ENCODE results near the gene MPPE1.
A peak's percentile ranks its signal among the peaks of the same experiment; 100 is the strongest.
"Not testable (repeated sequence)": the region's sequence is repeated elsewhere in the genome, so short reads cannot be mapped to it uniquely, and the experiment has no call there.

MPPE1 gene

DNA sequence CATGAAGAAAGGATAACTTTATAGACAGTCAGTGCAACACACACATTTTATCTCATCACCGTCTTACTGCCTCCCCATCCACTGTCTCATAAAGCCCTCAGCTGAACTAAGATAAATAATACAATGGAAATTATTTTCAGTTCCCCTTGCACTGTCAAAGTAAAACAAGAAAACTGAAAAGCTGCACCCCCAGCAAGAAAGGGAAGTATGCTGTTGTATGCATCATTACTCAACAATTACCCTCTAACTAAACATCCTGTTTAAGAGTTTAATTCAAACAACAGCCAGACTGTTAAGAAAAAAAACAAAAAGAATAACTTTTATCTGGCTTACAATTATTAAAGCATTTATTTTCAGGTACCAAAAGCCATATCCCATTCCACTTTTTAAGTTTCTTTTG is 25.0 kb downstream of the MPPE1 start:
- peak; percentile 77 for DNase-seq

DNA sequence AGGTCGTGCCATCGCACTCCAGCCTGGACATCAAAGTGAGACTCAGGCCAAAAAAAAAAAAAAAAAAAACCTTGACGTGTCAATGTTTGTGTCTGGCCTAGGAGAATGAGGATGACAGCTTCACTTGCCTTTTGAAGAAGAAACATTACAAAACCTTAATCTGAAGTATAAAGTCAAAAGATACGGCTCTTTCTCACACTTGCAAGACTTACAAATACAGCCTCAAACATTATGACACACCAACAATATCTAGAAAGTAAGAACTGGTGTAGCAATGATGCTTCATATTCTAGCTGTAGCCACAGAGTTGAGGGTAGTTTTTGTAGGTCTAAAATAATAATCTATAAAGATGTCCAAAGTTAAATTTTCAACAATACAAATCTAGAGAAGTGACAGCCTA is 25.5 kb downstream of the MPPE1 start:
- DNase-seq, result no peak

DNA sequence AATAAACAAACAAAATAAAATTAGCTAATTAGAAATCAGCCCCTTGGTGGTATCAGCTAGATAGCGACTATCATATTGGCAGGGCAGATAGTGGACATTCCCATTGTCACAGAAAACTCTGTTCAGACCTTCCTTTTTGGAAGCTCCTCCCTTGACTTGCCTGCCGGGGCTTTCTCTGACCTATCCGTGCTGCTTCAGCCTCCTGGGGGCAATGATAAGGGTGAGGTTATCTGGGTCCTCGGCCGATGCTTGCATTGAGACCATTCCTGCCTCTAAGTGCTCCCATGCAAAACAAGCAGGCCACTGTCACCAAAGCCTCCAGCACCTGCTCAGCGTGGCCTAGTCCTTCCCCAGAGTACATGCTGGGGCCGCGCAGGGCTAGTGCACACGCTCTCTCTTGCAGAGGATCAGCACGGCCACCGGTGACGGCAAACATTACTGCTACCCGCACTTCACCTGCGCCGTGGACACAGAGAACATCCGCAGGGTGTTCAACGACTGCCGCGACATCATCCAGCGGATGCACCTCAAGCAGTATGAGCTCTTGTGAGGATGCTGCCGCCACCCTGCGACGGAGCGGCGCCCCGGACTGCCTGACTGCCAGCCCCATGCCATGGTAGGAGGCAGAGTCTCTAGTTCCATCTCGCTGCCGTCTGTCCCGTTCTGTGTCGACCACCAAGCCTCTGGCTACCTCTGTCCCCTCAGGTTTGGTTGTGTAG is 27.4 kb downstream of the MPPE1 start:
- no peak for DNase-seq

DNA sequence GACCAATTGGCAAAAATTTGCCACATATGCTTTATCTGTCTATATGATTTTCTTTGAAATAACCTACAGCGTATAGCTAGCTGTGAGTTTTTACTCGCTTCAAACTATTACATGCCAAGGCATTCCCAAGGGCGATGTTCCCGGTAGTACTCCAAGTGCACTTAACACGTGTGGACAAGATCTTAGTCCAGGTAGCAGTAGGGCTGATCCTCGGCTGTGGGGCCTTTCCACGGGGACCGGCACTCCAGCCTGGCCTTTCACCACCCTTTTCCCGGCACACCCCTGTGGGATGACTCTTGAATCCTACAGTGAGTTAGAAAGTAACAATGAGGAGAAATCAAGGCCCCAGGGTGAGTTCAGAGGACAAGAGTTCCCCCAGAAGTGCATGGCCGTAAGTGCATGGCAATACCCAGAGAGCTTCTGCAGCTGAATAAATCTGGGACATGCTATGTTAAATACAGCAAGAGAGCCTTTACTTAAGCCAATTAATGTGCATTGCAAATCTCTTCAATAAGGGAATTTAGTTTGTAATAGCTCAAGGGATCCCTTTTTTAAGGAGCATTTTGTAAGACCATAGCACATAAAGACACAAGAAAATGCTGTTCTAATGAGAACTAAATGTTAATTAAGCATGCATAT is 30.5 kb downstream of the MPPE1 start:
- DNase-seq, result no peak

DNA sequence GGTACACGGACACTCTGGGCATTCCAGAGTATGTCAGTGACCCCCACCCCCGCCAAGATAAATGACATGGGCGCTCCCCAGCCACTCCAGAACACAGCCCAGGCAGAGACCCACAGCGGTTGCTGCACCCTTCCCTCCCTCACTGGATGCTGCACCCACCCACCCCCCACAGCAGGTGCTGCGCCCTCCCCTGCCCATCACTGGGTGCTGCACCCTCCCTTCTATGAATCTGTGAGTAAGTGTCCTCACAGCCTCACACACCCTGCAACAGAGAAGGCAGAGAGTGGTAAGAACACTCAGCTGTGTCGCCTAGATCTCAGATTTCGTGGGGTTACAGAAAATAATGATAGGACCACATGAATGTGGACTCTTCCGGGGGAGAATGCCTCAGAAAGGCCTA is 33.4 kb downstream of the MPPE1 start:
- no peak for DNase-seq

DNA sequence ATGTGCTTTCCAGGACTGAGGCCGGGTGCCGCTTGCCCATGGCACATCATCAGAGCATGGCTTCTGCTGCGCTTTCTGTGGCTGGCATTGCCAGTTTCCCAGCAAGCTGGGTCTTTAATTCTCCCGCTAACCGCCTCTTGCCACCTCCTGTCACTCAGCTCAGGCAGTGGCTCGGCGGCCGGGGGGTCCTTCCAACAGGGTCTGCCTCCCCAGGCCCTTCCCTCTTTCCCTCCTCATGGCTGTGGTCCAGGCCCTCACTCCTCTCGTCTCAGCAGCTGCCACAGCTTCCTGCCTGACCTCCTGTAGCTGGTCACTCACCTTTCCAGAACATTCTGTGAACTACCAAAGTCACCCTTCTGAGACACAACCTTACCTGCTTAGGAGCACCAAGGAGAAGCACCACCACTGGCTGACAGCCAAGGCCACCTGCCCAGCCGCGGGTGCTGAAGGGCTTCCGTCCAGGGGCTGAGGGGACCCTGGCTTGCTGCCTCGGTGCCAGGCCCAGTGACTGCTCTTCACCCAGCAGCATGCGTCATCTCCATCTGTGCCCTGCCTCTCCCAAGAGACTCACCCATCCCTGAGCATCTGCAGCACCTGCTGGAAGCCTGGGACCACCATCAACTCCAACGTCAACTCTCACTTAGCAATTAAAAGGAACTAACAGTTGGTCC is 34.3 kb downstream of the MPPE1 start:
- no peak for DNase-seq

DNA sequence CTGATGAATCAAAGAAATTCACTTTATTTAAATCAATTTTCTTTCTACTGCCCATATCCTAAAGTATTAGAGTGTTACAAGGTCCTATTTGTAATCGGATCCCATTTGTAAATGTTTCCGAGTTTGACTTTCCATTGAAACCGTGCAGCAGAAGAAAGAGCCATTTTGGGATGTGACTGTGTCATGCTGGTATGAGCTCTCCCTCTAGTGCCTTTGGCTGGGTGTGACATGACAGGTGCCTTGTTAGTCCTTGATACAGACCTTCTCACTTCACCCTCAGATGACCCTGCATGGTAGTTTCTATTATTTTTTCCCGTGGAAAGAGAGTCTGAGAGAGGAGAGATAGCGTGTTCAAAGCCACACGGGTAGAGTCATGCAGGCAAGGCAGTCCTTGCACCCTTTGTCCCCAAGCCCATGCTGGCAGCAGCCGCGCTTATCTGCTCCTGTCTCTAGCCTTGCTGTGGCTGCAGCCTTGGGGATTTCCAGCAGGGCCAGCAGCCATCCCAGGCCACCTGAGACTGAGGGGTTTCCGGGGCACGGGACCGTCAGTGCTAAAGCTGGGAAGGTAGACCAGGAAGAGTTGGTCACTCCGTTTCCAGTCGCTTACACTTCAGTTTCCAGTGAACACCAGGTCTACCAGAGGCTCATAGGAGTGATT is 35.5 kb downstream of the MPPE1 start:
- DNase-seq, result peak; percentile 47

DNA sequence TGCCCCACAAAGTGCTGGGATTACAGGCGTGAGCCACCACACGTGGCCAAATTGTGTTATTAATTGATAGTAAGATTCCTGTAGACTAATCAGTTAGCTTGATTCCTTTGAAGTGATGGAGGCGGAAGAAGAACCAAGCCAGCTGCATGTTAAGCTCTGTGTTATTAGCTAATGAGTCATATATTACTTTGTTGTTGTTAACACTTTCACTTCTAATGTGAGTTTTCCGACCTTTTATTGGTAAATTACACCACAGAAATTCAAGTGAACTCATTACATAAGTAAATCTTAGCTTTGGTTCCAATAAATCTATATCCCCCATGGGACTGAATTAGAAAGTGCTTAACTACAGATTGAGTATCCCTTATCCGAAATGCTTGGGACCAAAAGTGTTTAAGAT is 36.6 kb downstream of the MPPE1 start:
- no peak for DNase-seq

DNA sequence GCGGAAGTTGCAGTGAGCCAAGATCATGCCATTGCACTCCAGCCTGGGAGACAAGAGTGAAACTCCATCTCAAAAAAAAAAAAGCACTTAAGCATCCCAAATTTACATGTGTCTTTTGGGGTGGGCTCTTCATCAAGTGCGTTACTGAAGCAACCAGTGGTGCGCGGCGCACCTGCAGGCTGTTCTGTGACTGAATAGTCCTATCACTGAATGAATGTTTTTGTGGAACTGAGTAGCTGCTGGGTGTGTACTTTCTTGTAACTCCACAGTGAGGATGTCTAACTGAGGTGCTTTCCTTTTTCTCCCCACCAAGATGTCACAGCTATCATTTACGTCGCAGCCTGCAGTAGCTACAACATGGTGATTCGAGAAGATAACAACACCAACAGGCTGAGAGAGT is 39.9 kb downstream of the MPPE1 start:
- no peak for DNase-seq

DNA sequence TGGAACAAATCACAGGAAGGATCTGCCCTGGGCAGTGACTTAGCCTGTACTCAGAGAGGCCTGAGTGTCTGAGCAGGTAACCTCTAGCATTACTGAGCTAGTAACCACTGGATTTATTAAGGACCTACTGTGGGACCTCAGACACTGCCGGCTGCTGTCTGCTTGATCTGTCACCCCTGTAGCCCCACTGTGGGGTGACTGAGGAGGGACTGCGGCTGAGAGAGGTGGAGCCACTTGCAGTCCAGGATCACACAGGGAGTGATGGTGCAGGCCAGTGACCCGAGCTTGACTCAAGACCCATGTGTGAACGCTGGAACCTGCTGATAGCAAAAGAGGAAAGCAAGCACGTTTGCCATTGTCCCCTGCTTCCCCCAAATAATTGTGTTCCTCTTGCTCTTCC is 41.4 kb downstream of the MPPE1 start:
- DNase-seq, result no peak

DNA sequence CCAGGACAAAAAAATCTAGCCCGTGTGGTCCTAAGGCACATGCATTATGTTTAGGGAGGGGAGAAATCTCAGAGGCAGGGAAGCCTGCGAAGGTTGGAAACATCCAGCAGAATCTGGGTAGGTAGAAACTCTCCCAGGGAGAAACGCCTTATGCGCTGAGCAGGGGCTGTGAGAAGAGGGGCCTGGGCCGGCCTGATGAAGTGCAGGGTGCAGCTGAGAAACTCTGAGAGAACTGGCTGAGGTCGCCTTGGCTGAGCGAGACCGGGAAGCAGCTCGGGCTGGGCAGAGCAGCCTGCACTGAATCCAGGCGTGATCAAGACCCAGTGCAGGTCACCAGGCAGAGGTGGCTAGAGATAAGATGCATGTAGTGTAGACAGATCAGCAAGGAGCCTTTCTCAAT is 41.8 kb downstream of the MPPE1 start:
- no peak for DNase-seq

DNA sequence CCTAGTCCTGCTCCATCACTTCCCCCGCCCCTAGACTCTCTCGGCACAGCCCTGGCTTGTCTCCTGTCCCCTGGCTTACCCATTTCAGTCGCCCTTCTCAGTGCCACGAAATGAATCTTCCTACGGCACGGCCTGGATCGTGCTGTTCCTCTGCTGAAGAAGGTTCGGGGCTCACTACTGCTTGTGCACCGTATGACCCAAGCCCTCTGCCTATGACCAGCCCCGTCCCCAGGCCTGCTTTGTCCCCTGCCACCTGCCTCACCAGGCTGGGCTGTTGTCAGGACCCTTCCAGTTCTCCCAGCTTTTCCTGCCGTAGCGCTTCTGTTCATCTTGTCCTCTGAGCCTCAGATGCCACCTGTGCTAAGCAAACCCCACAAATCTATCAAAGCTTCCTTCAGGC is 43.0 kb downstream of the MPPE1 start:
- no peak for DNase-seq

DNA sequence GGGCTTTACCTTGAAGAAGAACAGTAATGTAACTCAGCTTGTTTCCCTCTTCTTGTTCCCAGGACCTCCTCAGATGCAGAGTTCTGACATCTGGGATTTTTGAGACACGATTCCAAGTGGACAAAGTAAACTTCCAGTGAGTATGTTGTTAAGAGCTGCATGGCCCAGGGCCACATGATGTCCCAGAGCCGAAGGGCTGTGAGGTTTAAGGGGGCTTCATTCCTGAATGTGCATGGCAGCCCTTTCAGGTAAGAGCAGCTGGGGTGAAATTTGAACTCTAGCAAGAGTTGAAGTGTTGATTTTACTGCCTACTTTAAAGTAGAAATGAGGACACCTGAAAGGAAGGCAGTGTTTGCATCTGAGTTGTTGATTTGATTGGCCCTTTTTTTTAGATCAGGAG is 43.6 kb downstream of the MPPE1 start:
- DNase-seq, result no peak

DNA sequence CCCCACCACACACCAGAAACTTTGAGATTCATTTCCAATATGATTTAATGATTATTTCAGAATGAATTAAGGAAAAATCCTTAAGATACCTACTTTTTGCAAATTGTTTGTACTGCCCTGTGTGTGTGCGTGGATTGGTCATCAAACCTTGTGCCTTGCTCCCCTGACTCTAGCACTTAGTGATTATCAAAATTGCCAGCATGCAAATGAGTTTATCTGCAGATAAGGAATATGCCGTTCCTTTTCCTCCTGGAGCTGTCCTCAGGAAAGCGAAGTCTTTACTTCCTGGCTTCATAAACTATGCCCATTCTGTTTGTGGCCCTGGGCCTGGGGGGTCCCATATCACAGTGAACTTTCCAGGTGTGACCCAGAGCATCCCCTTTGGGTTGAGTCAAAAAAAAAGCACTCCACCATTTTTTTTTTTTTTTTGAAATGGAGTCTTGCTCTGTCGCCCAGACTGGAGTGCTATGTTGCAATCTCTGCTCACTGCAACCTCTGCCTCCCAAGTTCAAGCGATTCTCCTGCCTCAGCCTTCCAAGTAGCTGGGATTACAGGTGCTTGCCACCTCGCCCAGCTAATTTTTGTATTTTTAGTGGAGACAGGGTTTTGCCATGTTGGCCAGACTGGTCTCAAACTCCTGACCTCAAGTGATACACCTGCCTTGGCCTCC is 45.5 kb downstream of the MPPE1 start:
- DNase-seq, result no peak

DNA sequence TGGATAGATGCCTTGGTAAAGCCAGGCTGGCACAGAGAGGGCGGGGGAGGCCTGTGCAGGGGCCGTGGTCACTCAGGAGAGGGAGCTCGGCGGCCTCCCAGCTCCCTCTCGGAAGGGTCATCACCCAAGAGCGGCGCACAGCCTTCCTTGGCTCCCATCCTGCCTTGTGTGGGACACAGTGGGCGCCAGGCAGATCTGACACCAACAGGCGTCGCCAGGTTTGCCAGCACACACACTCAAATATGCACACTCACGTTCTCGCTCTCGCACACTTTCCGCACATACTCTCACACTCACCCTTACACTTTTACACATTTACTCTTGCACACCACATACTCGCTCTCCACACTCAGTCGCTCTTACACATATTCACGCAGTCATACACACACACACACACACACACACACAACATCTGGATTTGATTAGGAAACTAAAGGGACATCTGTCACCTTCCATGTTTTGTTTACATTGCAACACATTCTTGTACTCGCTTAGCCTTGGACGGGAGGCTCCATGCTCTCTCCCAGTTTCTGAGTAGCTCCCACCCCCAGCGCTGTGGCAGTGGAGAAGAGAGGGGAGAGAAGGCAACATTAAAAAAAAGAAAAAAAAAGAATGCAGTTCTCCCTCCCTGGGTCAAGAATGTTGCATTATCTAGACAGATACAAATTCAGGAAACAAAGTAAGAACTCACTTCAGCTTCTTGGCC is 46.4 kb downstream of the MPPE1 start:
- DNase-seq, result no peak

DNA sequence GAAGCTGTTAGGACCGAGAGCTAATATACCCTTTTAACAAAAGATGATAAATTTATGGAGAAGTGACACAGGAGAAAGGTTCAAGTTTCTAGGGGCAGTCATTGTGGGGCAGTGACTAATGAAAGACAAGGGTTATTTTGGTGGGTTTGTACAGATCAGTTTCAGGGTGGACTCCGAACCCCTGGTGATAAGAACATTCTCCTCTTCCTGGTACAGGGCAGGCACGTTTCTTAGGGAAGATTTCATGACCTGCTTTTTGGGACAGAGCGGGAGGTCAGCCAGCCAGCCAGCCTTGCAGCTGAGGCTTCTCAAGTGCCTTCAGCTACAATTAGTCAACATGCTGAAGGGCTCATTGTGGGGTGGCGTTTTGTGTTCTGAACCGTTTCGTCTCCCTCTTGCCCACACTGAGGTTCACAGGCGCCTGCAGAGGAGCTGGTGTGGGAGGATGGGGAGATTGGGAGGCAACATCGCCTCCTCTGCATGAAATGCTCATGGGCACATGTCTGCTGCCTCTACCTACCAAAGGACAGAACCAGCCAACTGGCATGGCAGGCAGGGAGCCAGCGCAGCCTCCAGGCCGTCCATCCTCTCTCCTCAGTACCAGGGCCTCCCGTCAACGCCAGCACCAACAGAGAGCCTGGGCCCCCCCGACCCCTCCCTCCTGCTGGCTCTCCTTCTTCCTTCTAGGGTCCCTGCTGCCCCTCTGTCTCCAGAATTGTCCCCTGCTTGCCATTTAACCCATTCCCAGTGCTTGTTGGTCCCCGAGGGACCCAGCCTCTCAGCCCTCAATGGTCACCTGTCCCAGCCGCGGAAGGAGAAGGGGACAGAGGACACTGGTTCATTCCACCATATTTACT is 47.3 kb downstream of the MPPE1 start:
- no peak for DNase-seq

DNA sequence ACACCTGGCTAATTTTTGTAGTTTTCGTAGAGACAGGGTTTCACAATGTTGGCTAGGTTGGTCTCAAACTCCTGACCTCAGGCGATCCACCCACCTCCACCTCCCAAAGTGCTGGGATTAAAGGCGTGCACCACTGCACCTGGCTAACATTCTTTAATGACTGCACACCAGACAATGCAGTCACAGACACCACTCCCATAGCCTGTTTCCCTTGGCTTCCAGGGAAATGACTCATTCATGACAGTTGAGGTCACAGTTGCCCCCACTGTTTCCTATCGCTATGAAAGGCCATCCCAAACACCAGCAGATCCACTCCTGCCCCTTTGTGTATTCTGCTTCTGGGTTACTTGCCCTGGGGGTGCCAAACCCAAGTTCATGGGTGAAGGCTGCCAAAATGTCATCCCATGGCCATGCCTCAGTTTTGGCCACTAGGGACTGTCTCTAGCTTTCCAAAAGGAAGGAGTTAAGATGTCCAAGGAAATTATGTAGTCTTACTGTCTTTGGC is 48.2 kb downstream of the MPPE1 start:
- DNase-seq, result no peak

DNA sequence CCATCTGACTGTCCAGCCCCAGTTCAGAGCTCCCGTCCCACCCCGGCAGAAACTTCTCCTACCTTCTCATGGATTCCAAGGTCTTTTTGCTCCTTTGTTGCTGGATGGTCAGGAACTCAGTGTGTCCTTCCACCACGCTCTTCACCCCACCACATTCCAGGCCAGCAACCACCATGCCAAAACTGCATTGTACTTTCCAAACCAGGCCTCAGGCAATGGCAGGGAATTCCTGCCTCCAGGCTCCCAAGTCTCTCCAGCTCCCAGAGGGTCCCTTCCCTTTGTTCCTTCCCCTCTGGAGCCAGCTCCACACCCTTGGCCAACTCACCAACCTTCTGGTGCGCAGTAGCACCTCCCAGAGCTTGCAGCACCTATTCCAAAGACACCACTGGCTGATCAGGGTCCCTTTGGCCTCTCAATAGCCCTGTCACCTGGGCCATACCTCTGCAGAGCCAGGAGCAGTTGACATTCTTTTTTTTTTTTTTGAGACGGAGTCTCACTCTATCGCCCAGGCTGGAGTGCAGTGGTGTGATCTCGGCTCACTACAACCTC is 48.8 kb downstream of the MPPE1 start:
- DNase-seq, result no peak

DNA sequence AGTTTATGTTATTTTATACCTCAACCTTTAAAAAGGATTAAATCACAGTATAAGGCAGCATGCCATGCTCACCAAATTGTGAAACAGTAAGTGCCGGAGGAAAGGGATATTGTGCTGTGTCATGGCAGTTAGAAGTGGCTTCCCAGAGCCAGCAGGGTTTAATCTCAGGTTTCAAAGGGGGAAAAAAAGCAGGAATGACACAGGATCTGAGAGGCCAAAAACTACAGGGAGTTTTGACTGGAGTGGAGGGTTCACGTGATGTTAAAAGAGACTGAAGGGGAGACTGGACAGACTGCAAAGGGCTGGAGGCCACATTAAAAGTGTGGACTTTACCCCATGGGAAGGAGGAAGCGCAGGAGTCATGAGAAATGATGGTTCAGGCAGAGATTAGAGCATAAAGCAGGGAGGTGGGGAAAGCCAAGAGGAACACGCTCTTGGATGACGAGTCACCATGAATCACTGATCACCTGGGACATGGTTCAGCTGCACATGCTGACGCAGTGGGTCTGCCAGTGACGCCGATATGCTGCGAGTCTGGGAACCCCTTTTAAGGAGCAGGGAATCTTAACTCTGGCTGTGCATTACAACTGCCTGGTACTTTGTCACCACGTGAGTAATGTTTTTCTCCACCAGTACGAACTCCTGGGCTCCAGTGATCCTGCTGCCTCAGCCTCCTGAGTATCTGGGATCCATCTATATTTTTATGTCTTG is 50.8 kb downstream of the MPPE1 start:
- peak; percentile 22 for DNase-seq

DNA sequence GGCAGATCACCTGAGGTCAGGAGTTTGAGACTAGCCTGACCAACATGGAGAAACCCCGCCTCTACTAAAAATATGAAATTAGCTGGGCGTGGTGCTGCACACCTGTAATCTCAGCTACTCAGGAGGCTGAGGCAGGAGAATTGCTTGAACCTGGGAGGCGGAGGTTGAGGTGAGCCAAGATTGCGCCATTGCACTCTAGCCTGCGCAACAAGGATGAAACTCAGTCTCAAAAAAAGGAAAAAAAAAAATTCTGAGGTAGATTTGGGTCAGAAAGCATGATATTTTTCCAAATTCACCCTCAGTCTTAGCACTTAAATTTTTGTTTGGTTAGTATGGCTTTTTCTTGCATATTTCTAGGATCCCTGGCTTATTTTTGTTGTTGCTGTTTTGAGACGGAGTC is 53.6 kb downstream of the MPPE1 start:
- not testable (repeated sequence) for DNase-seq
